SK-N-MC (cell line): ENCODE measurements around the gene HOXA3.

Experiments
- EZH2 ChIP-seq: fragments of 200-600 bp; sonication (generic); IDR thresholded peaks from one replicate; pipeline ENCODE4 v1.6.1; 2017; ENCODE audit warnings: antibody characterized with exemption
- FOXP2 ChIP-seq: optimal IDR thresholded peaks from 2 replicates; pipeline ENCODE3; 2011; ENCODE audit warnings: mild to moderate bottlenecking, moderate library complexity; ENCODE audit not compliant: insufficient read depth; ENCODE audit errors: extremely low read length, control extremely low read depth
- POLR2AphosphoS5 ChIP-seq: IDR thresholded peaks from 2 replicates; pipeline ENCODE4 v1.6.1; 2012; ENCODE audit warnings: mild to moderate bottlenecking, low read depth, low read length, borderline replicate concordance

GRCh38 chr7:27165089-27165995 is 13.0 kb upstream of the HOXA3 start, which contains the start of gene HOXA9:
- TF ChIP-seq POLR2AphosphoS5 = no peak
- TF ChIP-seq EZH2 = no peak
- TF ChIP-seq FOXP2 = no peak
